H1 (cell line): ENCODE data around the gene NIPAL4. TPM values are rescaled to one million over a fixed set of nuclear protein-coding genes. Genes with fewer than 3 reads are reported as not detected.

ENCODE experiments used
- CTCF ChIA-PET: fragments of 300-600 bp; sonication (Branson Sonifier 250); formaldehyde crosslinking; loops from one replicate; lab custom pipeline; 2021; ENCODE audit not compliant: partially characterized antibody; lab: Charles Lee
- POLR2A ChIA-PET: fragments of 300-600 bp; sonication (Branson Sonifier 250); formaldehyde crosslinking; loops from one replicate; lab custom pipeline; 2021; ENCODE audit warnings: inconsistent platforms; ENCODE audit not compliant: partially characterized antibody; lab: Charles Lee
- DNase-seq, 2 experiments: peaks; one replicate each; pipeline versions ENCODE4 v3.0.0 to v3.0.0-alpha.2; 2010 to 2022; ENCODE audit warnings: low spot score in 2 of 2, low read depth in 1 of 2, mixed read lengths in 1 of 2
- FAIRE-seq: peaks from 2 replicates; lab custom pipeline; 2011; peaks lifted over from hg19 to GRCh38; lab: Jason Lieb, UNC
- H2AFZ ChIP-seq: 2 replicates; pipeline ENCODE4 v1.8.1; 2012; ENCODE audit warnings: low read length, inconsistent platforms
- H2AK5ac ChIP-seq: 2 replicates; pipeline ENCODE4 v1.6.1; 2013; ENCODE audit warnings: low read depth, low read length
- H2BK120ac ChIP-seq: replicated peaks from 2 replicates; pipeline ENCODE3; 2013; ENCODE audit warnings: low read depth, low read length, inconsistent platforms
- H2BK12ac ChIP-seq: 2 replicates; pipeline ENCODE4 v1.6.1; 2013; ENCODE audit warnings: low read depth, low read length
- H2BK15ac ChIP-seq: 2 replicates; pipeline ENCODE4 v1.6.1; 2013; ENCODE audit warnings: low read length
- H2BK20ac ChIP-seq: 2 replicates; pipeline ENCODE4 v1.6.1; 2013; ENCODE audit warnings: low read length
- H2BK5ac ChIP-seq: 2 replicates; pipeline ENCODE4 v1.6.1; 2013; ENCODE audit warnings: low read depth, low read length
- H3K14ac ChIP-seq: 2 replicates; pipeline ENCODE4 v1.6.1; 2013; ENCODE audit warnings: inconsistent platforms; ENCODE audit not compliant: insufficient read length
- H3K18ac ChIP-seq: 2 replicates; pipeline ENCODE4 v1.6.1; 2013; ENCODE audit warnings: low read length; ENCODE audit errors: extremely low read depth
- H3K23ac ChIP-seq: 2 replicates; pipeline ENCODE4 v1.6.1; 2013; ENCODE audit warnings: inconsistent platforms; ENCODE audit not compliant: insufficient read length
- H3K23me2 ChIP-seq: 2 replicates; pipeline ENCODE4 v1.6.1; 2013; ENCODE audit warnings: low read depth, low read length
- H3K27ac ChIP-seq: 2 replicates; pipeline ENCODE4 v1.6.1; 2011; ENCODE audit warnings: low read depth, low read length, inconsistent platforms
- H3K27me3 ChIP-seq, 4 experiments: replicated peaks in 1 of 4; 1 replicate in 1 of 4; 2 replicates in 3 of 4; pipeline versions ENCODE4 v1.6.1 to v1.8.1; 2011 to 2013; ENCODE audit warnings: low read length in 3 of 4, mild to moderate bottlenecking in 3 of 4, inconsistent platforms in 2 of 4, mixed read lengths in 2 of 4, moderate library complexity in 1 of 4; ENCODE audit not compliant: control insufficient read depth in 3 of 4, insufficient read depth in 3 of 4; ENCODE audit errors: extremely low read depth in 1 of 4
- H3K36me3 ChIP-seq, 4 experiments: 2 replicates each; pipeline versions ENCODE4 v1.6.1 to v1.8.1; 2011 to 2013; ENCODE audit warnings: mild to moderate bottlenecking in 4 of 4, low read length in 3 of 4, moderate library complexity in 2 of 4, control low read depth in 1 of 4, inconsistent platforms in 1 of 4; ENCODE audit not compliant: insufficient read depth in 4 of 4, control insufficient read depth in 2 of 4
- H3K4ac ChIP-seq: replicated peaks from 2 replicates; pipeline ENCODE3; 2013; ENCODE audit warnings: low read length, low read depth, mixed read lengths, inconsistent platforms; ENCODE audit not compliant: insufficient read length
- H3K4me1 ChIP-seq, 4 experiments: replicated peaks in 1 of 4; 1 replicate in 1 of 4; 2 replicates in 3 of 4; pipeline versions ENCODE4 v1.6.1 to v1.8.1; 2011 to 2013; ENCODE audit warnings: low read length in 3 of 4, inconsistent platforms in 2 of 4, mixed read lengths in 1 of 4; ENCODE audit not compliant: insufficient read depth in 4 of 4, control insufficient read depth in 3 of 4
- H3K4me2 ChIP-seq, 2 experiments: 2 replicates each; pipeline versions ENCODE4 v1.6.1 to v1.8.1; 2011 to 2013; ENCODE audit warnings: low read depth in 2 of 2, low read length in 2 of 2, control low read depth in 1 of 2, inconsistent platforms in 1 of 2, mild to moderate bottlenecking in 1 of 2; ENCODE audit not compliant: insufficient read depth in 1 of 2
- H3K4me3 ChIP-seq, 4 experiments: fragments of 200-600, 300-600 bp in 1 of 4; sonication (generic), shearing (Covaris generic), sonication (Bioruptor Twin) in 1 of 4; 2 replicates each; pipeline versions ENCODE4 v1.5.1 to v1.8.1; 2011 to 2016; ENCODE audit warnings: low read length in 4 of 4, low read depth in 3 of 4, control low read depth in 2 of 4, inconsistent platforms in 2 of 4, mild to moderate bottlenecking in 2 of 4, mixed read lengths in 1 of 4, moderate library complexity in 1 of 4; ENCODE audit not compliant: insufficient read depth in 2 of 4; ENCODE audit errors: extremely low read depth in 1 of 4
- H3K56ac ChIP-seq: replicated peaks from 2 replicates; pipeline ENCODE3; 2013; ENCODE audit warnings: low read depth, mild to moderate bottlenecking, mixed read lengths, low read length, inconsistent platforms; ENCODE audit not compliant: insufficient read length
- H3K79me1 ChIP-seq: 2 replicates; pipeline ENCODE4 v1.6.1; 2013; ENCODE audit warnings: low read depth, low read length, control low read depth
- H3K79me2 ChIP-seq, 2 experiments: 2 replicates each; pipeline versions ENCODE4 v1.6.1 to v1.8.1; 2012 to 2013; ENCODE audit warnings: low read length in 2 of 2, mild to moderate bottlenecking in 2 of 2, inconsistent platforms in 1 of 2; ENCODE audit not compliant: insufficient read depth in 2 of 2, control insufficient read depth in 1 of 2
- H3K9ac ChIP-seq, 4 experiments: replicated peaks in 1 of 4; 1 replicate in 1 of 4; 2 replicates in 3 of 4; pipeline versions ENCODE4 v1.6.1 to v1.8.1; 2011 to 2013; ENCODE audit warnings: low read depth in 3 of 4, low read length in 3 of 4, control low read depth in 2 of 4, mild to moderate bottlenecking in 2 of 4, moderate library complexity in 2 of 4, inconsistent platforms in 1 of 4; ENCODE audit errors: extremely low read depth in 1 of 4
- H3K9me3 ChIP-seq, 2 experiments: 2 replicates each; pipeline versions ENCODE4 v1.6.1 to v1.8.1; 2012 to 2013; ENCODE audit warnings: mild to moderate bottlenecking in 2 of 2, moderate library complexity in 2 of 2, control low read depth in 1 of 2, inconsistent platforms in 1 of 2, low read depth in 1 of 2, low read length in 1 of 2, mixed read lengths in 1 of 2; ENCODE audit not compliant: insufficient read depth in 2 of 2
- H4K20me1 ChIP-seq, 2 experiments: replicated peaks in 1 of 2; 2 replicates each; pipeline versions ENCODE3 to v1.8.1; 2011 to 2013; ENCODE audit warnings: inconsistent platforms in 2 of 2, low read length in 2 of 2, mild to moderate bottlenecking in 1 of 2; ENCODE audit not compliant: insufficient read depth in 2 of 2, control insufficient read depth in 1 of 2
- H4K5ac ChIP-seq: 2 replicates; pipeline ENCODE4 v1.6.1; 2013; ENCODE audit warnings: low read length, low read depth, mixed read lengths, inconsistent platforms; ENCODE audit not compliant: insufficient read length
- H4K8ac ChIP-seq: 2 replicates; pipeline ENCODE4 v1.8.0; 2013; ENCODE audit warnings: mild to moderate bottlenecking, moderate library complexity, low read length, inconsistent platforms; ENCODE audit not compliant: insufficient read depth; ENCODE audit errors: extremely low read depth
- H4K91ac ChIP-seq: replicated peaks from 2 replicates; pipeline ENCODE3; 2013; ENCODE audit warnings: low read length, mixed read lengths, inconsistent platforms; ENCODE audit not compliant: insufficient read length
- E2F6 ChIP-seq: IDR thresholded peaks from 2 replicates; pipeline ENCODE4 v1.6.1; 2012; ENCODE audit warnings: inconsistent platforms
- EZH2 ChIP-seq: fragments of 200-600 bp; sonication (generic); IDR thresholded peaks from 2 replicates; pipeline ENCODE4 v1.7.1; 2012; ENCODE audit warnings: low read depth, mild to moderate bottlenecking, moderate library complexity, low read length, inconsistent platforms; ENCODE audit not compliant: severe bottlenecking
- FOSL1 ChIP-seq: IDR thresholded peaks from 2 replicates; pipeline ENCODE4 v1.6.1; 2011; ENCODE audit warnings: mild to moderate bottlenecking, low read depth, low read length, moderate library complexity; ENCODE audit not compliant: insufficient read depth
- KDM5A ChIP-seq: fragments of 200-600 bp; IDR thresholded peaks from 2 replicates; pipeline ENCODE4 v1.7.1; 2012; ENCODE audit warnings: mild to moderate bottlenecking, low read length, inconsistent platforms, mixed read lengths
- NANOG ChIP-seq: IDR thresholded peaks from 2 replicates; pipeline ENCODE4 v1.6.1; 2011; ENCODE audit warnings: low read length, low read depth, mild to moderate bottlenecking, inconsistent platforms; ENCODE audit not compliant: insufficient read depth, poor library complexity, severe bottlenecking
- SP1 ChIP-seq: IDR thresholded peaks from 2 replicates; pipeline ENCODE4 v1.6.1; 2011; ENCODE audit warnings: low read depth, low read length
- SP2 ChIP-seq: IDR thresholded peaks from 2 replicates; pipeline ENCODE4 v1.6.1; 2012; ENCODE audit warnings: mild to moderate bottlenecking, low read length, inconsistent platforms
- SP4 ChIP-seq: IDR thresholded peaks from 2 replicates; pipeline ENCODE4 v1.6.1; 2012; ENCODE audit warnings: low read length, inconsistent platforms
- TAF1 ChIP-seq: IDR thresholded peaks from 2 replicates; pipeline ENCODE4 v1.6.1; 2011; ENCODE audit warnings: mild to moderate bottlenecking, low read depth, low read length
- YY1 ChIP-seq: IDR thresholded peaks from 2 replicates; pipeline ENCODE4 v1.6.1; 2011; ENCODE audit warnings: low read depth, mild to moderate bottlenecking, low read length
- WGBS, 2 experiments: shearing (Covaris generic) in 1 of 2; methylation state at CpG; one replicate each; pipeline versions ENCODE4 v1.1.6 to v1.1.7; 2013 to 2015; ENCODE audit warnings: low lambda C conversion rate in 2 of 2, mixed read lengths in 2 of 2, inconsistent platforms in 1 of 2, low coverage in 1 of 2, missing lambda C conversion rate in 1 of 2; ENCODE audit not compliant: insufficient replicate concordance in 2 of 2, insufficient coverage in 1 of 2, insufficient read length in 1 of 2; ENCODE audit errors: extremely low coverage in 1 of 2, missing lambda C conversion rate in 1 of 2; 5-methylcytosine and 5-hydroxymethylcytosine counted together
- polyA plus RNA-seq, 7 experiments: library from polyadenylated mRNA; depleted of rRNA in 3 of 7; stranded (reverse) in 5 of 7; unstranded in 2 of 7; fragments of >200 nt in 5 of 7; fragments of 200-250 nt in 2 of 7; gene quantifications; 1 replicate in 5 of 7; 2 replicates in 1 of 7; 4 replicates in 1 of 7; pipeline versions ENCODE4 v1.2.1 to v1.2.3, GENCODE V29; 2011 to 2013; ENCODE audit warnings: missing spikeins in 2 of 7, mixed read lengths in 2 of 7
- total RNA-seq: library from RNA; stranded (reverse); fragmentation: NEBNext Ultra II Directional; extraction: Animal tissue kit (Norgen Biotek cat#: 25700); gene quantifications from 2 replicates; pipeline ENCODE4 v1.2.1, GENCODE V29; 2021
- TF ChIP-seq, protein P1 (sequence below), 3 experiments: IDR thresholded peaks; 1 replicate in 2 of 3; 2 replicates in 1 of 3; pipeline versions ENCODE4 v1.5.1 to v1.6.1; 2011; ENCODE audit warnings: low read length in 3 of 3, mild to moderate bottlenecking in 3 of 3, inconsistent platforms in 2 of 3, low read depth in 1 of 3, moderate library complexity in 1 of 3; ENCODE audit not compliant: insufficient read depth in 1 of 3; ENCODE audit errors: control extremely low read depth in 1 of 3

The NIPAL4 gene
- total and polyA plus RNA-seq, 2 of the 8 experiments (the other 6 are each of a cell fraction or from before 2014, with no cell fraction given): 0.09 to 0.20 TPM

DNA sequence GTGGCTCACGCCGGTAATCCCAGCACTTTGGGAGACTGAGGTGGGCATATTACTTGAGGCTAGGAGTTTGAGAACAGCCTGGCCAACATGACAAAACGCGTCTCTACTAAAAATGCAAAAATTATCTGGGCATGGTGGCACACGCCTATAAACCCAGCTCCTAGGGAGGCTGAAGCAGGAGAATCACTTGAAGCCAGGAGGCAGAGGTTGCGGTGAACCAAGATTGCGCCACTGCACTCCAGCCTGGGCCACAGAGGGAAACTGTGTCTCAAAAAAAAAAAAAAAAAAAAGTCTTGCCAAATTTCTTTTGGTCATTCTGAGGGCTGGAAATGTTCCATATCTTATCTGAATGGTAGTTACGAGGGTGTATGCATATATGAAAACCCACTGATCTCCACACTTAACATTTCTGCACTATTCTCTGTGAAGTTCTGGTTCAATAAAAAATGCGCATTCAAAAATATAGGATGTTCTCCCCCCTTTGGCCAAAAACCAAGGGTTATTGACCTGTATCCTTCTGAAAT, 13.5 kb upstream of the NIPAL4 start:
- FAIRE-seq: no peak
- Histone ChIP-seq H3K27me3 (no peaks in the 10 kb centered on the region), H3K56ac (no peak overlapping the region), H2AFZ (no peak overlapping the region), H3K9me3 (no peaks in the 10 kb centered on the region), H3K36me3 (no peaks in the 10 kb centered on the region), H3K18ac (no peak overlapping the region), H2BK15ac (no peak overlapping the region), H2BK120ac (no peak overlapping the region), H3K27ac (no peak overlapping the region), H4K20me1 (no peaks in the 10 kb centered on the region), H3K79me2 (no peaks in the 10 kb centered on the region), H2BK20ac (no peak overlapping the region), H2AK5ac (no peak overlapping the region), H3K79me1 (no peaks in the 10 kb centered on the region), H4K91ac (no peak overlapping the region), H3K9ac (no peak overlapping the region), H3K4me1 (no peaks in the 10 kb centered on the region), H3K4me3 (no peak overlapping the region), H3K23ac (no peak overlapping the region), H4K8ac (no peak overlapping the region), H3K23me2 (no peaks in the 10 kb centered on the region; the same call in 1 of the 2 replicates), H2BK12ac (no peak overlapping the region), H2BK5ac (no peak overlapping the region), H3K14ac (no peak overlapping the region), H3K4ac (no peak overlapping the region), H4K5ac (no peak overlapping the region), H3K4me2 (no peak overlapping the region)
- POLR2A ChIA-PET: interaction anchor here (1.5 kb wide), 1 partner anchor 14 kb away, joined by 4 read pairs; the partner anchor contains the start of gene NIPAL4
- CTCF ChIA-PET: interaction anchor here (0.7 to 10.3 kb wide), 9 partner anchors 14 to 302 kb away, joined by 3 to 66 read pairs (median 3); no protein-coding TSS in a partner anchor
- WGBS, 2 experiments: 89% methylated on average over 9 of the region's 9 CpGs; no CpG with 5 or more reads in 1 of the 2 experiments
- DNase-seq: no peak
- TF ChIP-seq, protein P1, sequence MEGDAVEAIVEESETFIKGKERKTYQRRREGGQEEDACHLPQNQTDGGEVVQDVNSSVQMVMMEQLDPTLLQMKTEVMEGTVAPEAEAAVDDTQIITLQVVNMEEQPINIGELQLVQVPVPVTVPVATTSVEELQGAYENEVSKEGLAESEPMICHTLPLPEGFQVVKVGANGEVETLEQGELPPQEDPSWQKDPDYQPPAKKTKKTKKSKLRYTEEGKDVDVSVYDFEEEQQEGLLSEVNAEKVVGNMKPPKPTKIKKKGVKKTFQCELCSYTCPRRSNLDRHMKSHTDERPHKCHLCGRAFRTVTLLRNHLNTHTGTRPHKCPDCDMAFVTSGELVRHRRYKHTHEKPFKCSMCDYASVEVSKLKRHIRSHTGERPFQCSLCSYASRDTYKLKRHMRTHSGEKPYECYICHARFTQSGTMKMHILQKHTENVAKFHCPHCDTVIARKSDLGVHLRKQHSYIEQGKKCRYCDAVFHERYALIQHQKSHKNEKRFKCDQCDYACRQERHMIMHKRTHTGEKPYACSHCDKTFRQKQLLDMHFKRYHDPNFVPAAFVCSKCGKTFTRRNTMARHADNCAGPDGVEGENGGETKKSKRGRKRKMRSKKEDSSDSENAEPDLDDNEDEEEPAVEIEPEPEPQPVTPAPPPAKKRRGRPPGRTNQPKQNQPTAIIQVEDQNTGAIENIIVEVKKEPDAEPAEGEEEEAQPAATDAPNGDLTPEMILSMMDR (IDR thresholded peaks at IDR 0.05; ENCODE audit: control extremely low read depth in 1 of 3, insufficient read depth in 1 of 3, low read depth in 1 of 3, low read length in 3 of 3): no peak
- TF ChIP-seq E2F6 (no peak), EZH2 (no peak), NANOG (no peak), YY1 (no peak), SP1 (no peak), FOSL1 (no peak), KDM5A (no peak), TAF1 (no peak), SP4 (no peak), SP2 (no peak)
